Peyer's patch (tissue), 4 donors: ENCODE data around the gene ANXA6.

ENCODE experiments used
- CTCF ChIP-seq, 6 experiments: fragments of 450-650 bp in 4 of 6; fragments of 200-600 bp in 2 of 6; sonication (generic) in 1 of 6; IDR thresholded peaks; one replicate each; pipeline ENCODE4 v1.5.1; 2017 to 2019; ENCODE audit warnings: antibody characterized with exemption in 6 of 6, mild to moderate bottlenecking in 3 of 6, moderate library complexity in 1 of 6
- POLR2A ChIP-seq, 2 donors: fragments of 450-650 bp; IDR thresholded peaks; one replicate each; pipeline ENCODE4 v1.5.1; 2017; ENCODE audit warnings: antibody characterized with exemption in 2 of 2, mild to moderate bottlenecking in 2 of 2, moderate library complexity in 2 of 2

GRCh38 chr5:151123897-151124751 lies 33.5 kb downstream of the ANXA6 start:
- TF ChIP-seq CTCF (IDR thresholded peaks at IDR 0.05) (no peak), POLR2A (IDR thresholded peaks at IDR 0.05) (no peak)
